ENCODE measurements around the gene CCNE1. TPM values are rescaled to one million over a fixed set of nuclear protein-coding genes. Genes with fewer than 3 reads are reported as not detected.
A peak's percentile ranks its signal among the peaks of the same experiment; 100 is the strongest.

The CCNE1 gene
- total RNA-seq, 1 experiment from 2014 or later: 26.4 TPM

DNA sequence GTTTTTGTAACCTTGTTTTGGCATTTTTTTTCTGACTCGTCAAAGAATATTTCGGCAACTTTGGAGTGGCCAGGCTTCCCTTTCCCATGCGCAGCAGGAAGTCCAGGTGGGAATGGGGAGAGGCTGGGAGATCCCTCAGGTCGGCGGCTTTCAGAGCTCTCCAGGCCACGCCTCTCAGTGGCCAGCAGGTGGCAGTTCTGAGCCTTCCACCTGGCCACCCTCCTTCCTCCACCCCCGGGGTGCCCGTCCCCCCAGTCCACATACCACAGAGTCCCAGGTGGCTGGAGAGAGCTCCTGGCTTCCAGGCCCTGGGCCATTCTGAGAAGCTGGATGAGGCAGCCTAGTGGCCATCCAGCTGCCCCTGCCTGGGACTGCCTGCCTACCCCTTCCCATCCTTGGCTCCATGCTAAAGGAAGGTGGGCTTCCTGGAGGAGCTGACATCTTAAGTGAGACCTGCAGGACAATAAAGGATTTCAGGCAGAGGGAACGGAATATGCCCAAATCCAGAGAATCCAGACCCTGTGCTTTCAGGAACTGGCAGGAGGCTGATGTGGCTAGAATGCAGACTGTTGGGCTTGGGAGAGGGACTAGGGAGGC lies 46.3 kb downstream of the CCNE1 start:
- ChIA-PET CTCF (interaction anchor here (0.5 to 1.7 kb wide), 8 partner anchors 9 to 135 kb away, joined by 3 to 7 read pairs (median 3); no protein-coding TSS in a partner anchor), POLR2A (no interaction called here)
- intact Hi-C loops (cut with micrococcal nuclease; ENCODE audit: unreplicated experiment): no loop called here
- H3K9me3 ChIP-seq (ENCODE audit: control insufficient read depth, insufficient read depth, low read depth, low read length): no peaks in the 10 kb centered on the region
- H3K4me1 ChIP-seq (ENCODE audit: control insufficient read depth, insufficient read depth, low read length): no peaks in the 10 kb centered on the region
- no peak overlapping the region for H3K4me3 ChIP-seq (ENCODE audit: low read depth in 2 of 2, low read length in 2 of 2)
- H3K27ac ChIP-seq (ENCODE audit: low read length): no peak overlapping the region
- no TSS peak for BruUV-seq (replicated peaks)
- H3K27me3 ChIP-seq (ENCODE audit: control insufficient read depth, insufficient read depth, low read length): 0 out of 2 replicates have a peak, but pooled peaks cover 2% of the 10 kb centered on the region
- in situ Hi-C loops (cut with HindIII; ENCODE audit: low pct_unique_long_range_greater_than_20kb, low sequenced_read_pairs): no loop called here
- ATAC-seq (peak; percentile 84), DNase-seq (ENCODE audit: low read depth, low spot score) (no peak)
- no peaks in the 10 kb centered on the region for H3K36me3 ChIP-seq (ENCODE audit: control insufficient read depth, insufficient read depth, low read length)
- TF ChIP-seq SIN3A (IDR thresholded peaks at IDR 0.05; ENCODE audit: borderline replicate concordance, insufficient read depth, low read depth, low read length): no peak
- TF ChIP-seq, protein P1, sequence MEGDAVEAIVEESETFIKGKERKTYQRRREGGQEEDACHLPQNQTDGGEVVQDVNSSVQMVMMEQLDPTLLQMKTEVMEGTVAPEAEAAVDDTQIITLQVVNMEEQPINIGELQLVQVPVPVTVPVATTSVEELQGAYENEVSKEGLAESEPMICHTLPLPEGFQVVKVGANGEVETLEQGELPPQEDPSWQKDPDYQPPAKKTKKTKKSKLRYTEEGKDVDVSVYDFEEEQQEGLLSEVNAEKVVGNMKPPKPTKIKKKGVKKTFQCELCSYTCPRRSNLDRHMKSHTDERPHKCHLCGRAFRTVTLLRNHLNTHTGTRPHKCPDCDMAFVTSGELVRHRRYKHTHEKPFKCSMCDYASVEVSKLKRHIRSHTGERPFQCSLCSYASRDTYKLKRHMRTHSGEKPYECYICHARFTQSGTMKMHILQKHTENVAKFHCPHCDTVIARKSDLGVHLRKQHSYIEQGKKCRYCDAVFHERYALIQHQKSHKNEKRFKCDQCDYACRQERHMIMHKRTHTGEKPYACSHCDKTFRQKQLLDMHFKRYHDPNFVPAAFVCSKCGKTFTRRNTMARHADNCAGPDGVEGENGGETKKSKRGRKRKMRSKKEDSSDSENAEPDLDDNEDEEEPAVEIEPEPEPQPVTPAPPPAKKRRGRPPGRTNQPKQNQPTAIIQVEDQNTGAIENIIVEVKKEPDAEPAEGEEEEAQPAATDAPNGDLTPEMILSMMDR (IDR thresholded peaks at IDR 0.05): peak; percentile 92
- TF ChIP-seq, protein P2, sequence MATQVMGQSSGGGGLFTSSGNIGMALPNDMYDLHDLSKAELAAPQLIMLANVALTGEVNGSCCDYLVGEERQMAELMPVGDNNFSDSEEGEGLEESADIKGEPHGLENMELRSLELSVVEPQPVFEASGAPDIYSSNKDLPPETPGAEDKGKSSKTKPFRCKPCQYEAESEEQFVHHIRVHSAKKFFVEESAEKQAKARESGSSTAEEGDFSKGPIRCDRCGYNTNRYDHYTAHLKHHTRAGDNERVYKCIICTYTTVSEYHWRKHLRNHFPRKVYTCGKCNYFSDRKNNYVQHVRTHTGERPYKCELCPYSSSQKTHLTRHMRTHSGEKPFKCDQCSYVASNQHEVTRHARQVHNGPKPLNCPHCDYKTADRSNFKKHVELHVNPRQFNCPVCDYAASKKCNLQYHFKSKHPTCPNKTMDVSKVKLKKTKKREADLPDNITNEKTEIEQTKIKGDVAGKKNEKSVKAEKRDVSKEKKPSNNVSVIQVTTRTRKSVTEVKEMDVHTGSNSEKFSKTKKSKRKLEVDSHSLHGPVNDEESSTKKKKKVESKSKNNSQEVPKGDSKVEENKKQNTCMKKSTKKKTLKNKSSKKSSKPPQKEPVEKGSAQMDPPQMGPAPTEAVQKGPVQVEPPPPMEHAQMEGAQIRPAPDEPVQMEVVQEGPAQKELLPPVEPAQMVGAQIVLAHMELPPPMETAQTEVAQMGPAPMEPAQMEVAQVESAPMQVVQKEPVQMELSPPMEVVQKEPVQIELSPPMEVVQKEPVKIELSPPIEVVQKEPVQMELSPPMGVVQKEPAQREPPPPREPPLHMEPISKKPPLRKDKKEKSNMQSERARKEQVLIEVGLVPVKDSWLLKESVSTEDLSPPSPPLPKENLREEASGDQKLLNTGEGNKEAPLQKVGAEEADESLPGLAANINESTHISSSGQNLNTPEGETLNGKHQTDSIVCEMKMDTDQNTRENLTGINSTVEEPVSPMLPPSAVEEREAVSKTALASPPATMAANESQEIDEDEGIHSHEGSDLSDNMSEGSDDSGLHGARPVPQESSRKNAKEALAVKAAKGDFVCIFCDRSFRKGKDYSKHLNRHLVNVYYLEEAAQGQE (IDR thresholded peaks at IDR 0.05; ENCODE audit: insufficient read depth in 1 of 2, low read depth in 2 of 2, low read length in 1 of 2): no peak

DNA sequence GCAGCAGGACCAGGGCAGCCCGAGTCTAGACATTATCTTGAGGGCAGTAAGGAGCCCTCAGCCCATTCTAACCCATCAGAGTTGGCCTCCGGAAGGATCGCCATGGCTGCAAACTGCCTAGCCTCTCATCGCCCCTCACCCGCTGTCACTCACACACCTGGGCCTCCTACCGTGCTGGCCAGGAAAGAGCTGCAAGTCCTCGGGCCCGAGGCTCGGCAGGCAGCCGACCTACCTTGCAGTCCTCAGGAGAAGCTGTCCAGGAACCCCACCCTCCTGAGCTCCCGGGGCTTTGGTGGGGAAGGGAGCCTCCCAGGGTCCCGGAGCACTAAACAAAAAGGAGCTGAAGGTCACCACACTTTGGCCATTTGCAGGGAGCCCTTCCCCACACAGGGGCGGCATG lies 46.8 kb downstream of the CCNE1 start:
- TF ChIP-seq POLR2AphosphoS5 (IDR thresholded peaks at IDR 0.05; ENCODE audit: low read depth, low read length): no peak
- no peak for TF ChIP-seq TCF7L2 (IDR thresholded peaks at IDR 0.05; ENCODE audit: low read depth, low read length)
- TF ChIP-seq, protein P2 (IDR thresholded peaks at IDR 0.05; ENCODE audit: insufficient read depth in 1 of 2, low read depth in 2 of 2, low read length in 1 of 2): no peak
- TF ChIP-seq SIN3A (IDR thresholded peaks at IDR 0.05; ENCODE audit: borderline replicate concordance, insufficient read depth, low read depth, low read length): no peak
- TF ChIP-seq, protein P1 (IDR thresholded peaks at IDR 0.05): no peak
- in situ Hi-C loops (cut with HindIII; ENCODE audit: low pct_unique_long_range_greater_than_20kb, low sequenced_read_pairs): no loop called here
- POLR2A ChIA-PET: no interaction called here

More for the DNA sequence above, 46.8 kb downstream of the CCNE1 start:
- ATAC-seq (no peak), DNase-seq (ENCODE audit: low read depth, low spot score) (no peak)
- Histone ChIP-seq H3K36me3 (ENCODE audit: control insufficient read depth, insufficient read depth, low read length) (no peaks in the 10 kb centered on the region), H3K27ac (ENCODE audit: low read length) (no peak overlapping the region), H3K4me3 (ENCODE audit: low read depth in 2 of 2, low read length in 2 of 2) (no peak overlapping the region), H3K27me3 (ENCODE audit: control insufficient read depth, insufficient read depth, low read length) (0 out of 2 replicates have a peak, but pooled peaks cover 2% of the 10 kb centered on the region), H3K4me1 (ENCODE audit: control insufficient read depth, insufficient read depth, low read length) (no peaks in the 10 kb centered on the region), H3K9me3 (ENCODE audit: control insufficient read depth, insufficient read depth, low read depth, low read length) (no peaks in the 10 kb centered on the region)
- intact Hi-C loops (cut with micrococcal nuclease; ENCODE audit: unreplicated experiment): no loop called here
- no TSS peak for BruUV-seq (replicated peaks)
- CTCF ChIA-PET: interaction anchor here (0.6 to 1.7 kb wide), 4 partner anchors 14 to 136 kb away, joined by 3 to 7 read pairs (median 3); no protein-coding TSS in a partner anchor
